H9 (cell line): ENCODE measurements around the gene EFS. TPM values are rescaled to one million over a fixed set of nuclear protein-coding genes. Genes with fewer than 3 reads are reported as not detected.

ENCODE experiments used
- DNase-seq: peaks from one replicate; pipeline ENCODE4 v3.0.0-alpha.2; 2017
- H2AFZ ChIP-seq: one replicate; pipeline ENCODE4 v1.6.1; 2013; ENCODE audit warnings: mild to moderate bottlenecking, low read length, control low read depth, moderate library complexity
- H2AK5ac ChIP-seq: 2 replicates; pipeline ENCODE4 v1.6.1; 2013; ENCODE audit warnings: low read length, control low read depth, mixed read lengths; ENCODE audit not compliant: insufficient read length
- H2BK120ac ChIP-seq: one replicate; pipeline ENCODE4 v1.6.1; 2013; ENCODE audit warnings: low read depth, mild to moderate bottlenecking, low read length, control low read depth, inconsistent platforms; ENCODE audit not compliant: poor library complexity, severe bottlenecking
- H2BK12ac ChIP-seq: 2 replicates; pipeline ENCODE4 v1.6.1; 2013; ENCODE audit warnings: low read length, control low read depth, mixed read lengths, low read depth; ENCODE audit not compliant: insufficient read length
- H2BK15ac ChIP-seq: 2 replicates; pipeline ENCODE4 v1.6.1; 2013; ENCODE audit warnings: low read depth, low read length, control low read depth
- H2BK20ac ChIP-seq: one replicate; pipeline ENCODE4 v1.6.1; 2013; ENCODE audit warnings: low read depth, mild to moderate bottlenecking, low read length, control low read depth, inconsistent platforms; ENCODE audit not compliant: poor library complexity, severe bottlenecking
- H2BK5ac ChIP-seq: 2 replicates; pipeline ENCODE4 v1.6.1; 2013; ENCODE audit warnings: low read length, control low read depth, mixed read lengths; ENCODE audit not compliant: insufficient read length
- H3K14ac ChIP-seq: 2 replicates; pipeline ENCODE4 v1.6.1; 2013; ENCODE audit warnings: low read length, control low read depth; ENCODE audit not compliant: insufficient read depth
- H3K18ac ChIP-seq: 2 replicates; pipeline ENCODE4 v1.6.1; 2013; ENCODE audit warnings: low read depth, mild to moderate bottlenecking, mixed read lengths, low read length, control low read depth; ENCODE audit not compliant: insufficient read length
- H3K23ac ChIP-seq: 2 replicates; pipeline ENCODE4 v1.6.1; 2013; ENCODE audit warnings: low read length, control low read depth, mixed read lengths, low read depth; ENCODE audit not compliant: insufficient read length
- H3K23me2 ChIP-seq: 2 replicates; pipeline ENCODE4 v1.6.1; 2013; ENCODE audit warnings: low read depth, mild to moderate bottlenecking, mixed read lengths, low read length, control low read depth; ENCODE audit not compliant: insufficient read length, poor library complexity, severe bottlenecking
- H3K27ac ChIP-seq: 2 replicates; pipeline ENCODE4 v1.5.1; 2013; ENCODE audit warnings: low read length, control low read depth, mixed read lengths, low read depth; ENCODE audit not compliant: insufficient read length
- H3K27me3 ChIP-seq: 2 replicates; pipeline ENCODE4 v1.6.1; 2013; ENCODE audit warnings: low read length, control low read depth, inconsistent platforms; ENCODE audit not compliant: insufficient read depth
- H3K4ac ChIP-seq: 2 replicates; pipeline ENCODE4 v1.6.1; 2013; ENCODE audit warnings: low read depth, mild to moderate bottlenecking, control low read depth, inconsistent platforms, low read length, moderate library complexity
- H3K4me1 ChIP-seq: 2 replicates; pipeline ENCODE4 v1.6.1; 2013; ENCODE audit warnings: low read length, control low read depth, inconsistent platforms; ENCODE audit not compliant: insufficient read depth
- H3K4me2 ChIP-seq: 2 replicates; pipeline ENCODE4 v1.6.1; 2013; ENCODE audit warnings: low read length, control low read depth, mixed read lengths; ENCODE audit not compliant: insufficient read length, insufficient read depth
- H3K56ac ChIP-seq: 2 replicates; pipeline ENCODE4 v1.6.1; 2013; ENCODE audit warnings: low read depth, mild to moderate bottlenecking, mixed read lengths, low read length, control low read depth; ENCODE audit not compliant: insufficient read length
- H3K79me1 ChIP-seq: 2 replicates; pipeline ENCODE4 v1.6.1; 2013; ENCODE audit warnings: low read depth, mild to moderate bottlenecking, moderate library complexity, low read length, control low read depth, inconsistent platforms; ENCODE audit not compliant: insufficient read depth, poor library complexity, severe bottlenecking
- H3K79me2 ChIP-seq: 2 replicates; pipeline ENCODE4 v1.6.1; 2013; ENCODE audit warnings: low read length, control low read depth, inconsistent platforms; ENCODE audit not compliant: insufficient read depth
- H3K9ac ChIP-seq: 2 replicates; pipeline ENCODE4 v1.6.1; 2013; ENCODE audit warnings: low read length, control low read depth, mixed read lengths; ENCODE audit not compliant: insufficient read length; ENCODE audit errors: extremely low read depth
- H3K9me3 ChIP-seq: one replicate; pipeline ENCODE4 v1.6.1; 2013; ENCODE audit warnings: low read depth, low read length, inconsistent platforms; ENCODE audit not compliant: control insufficient read depth
- H3T11ph ChIP-seq: one replicate; pipeline ENCODE4 v1.6.1; 2013; ENCODE audit warnings: mild to moderate bottlenecking, low read length, control low read depth, inconsistent platforms
- H4K20me1 ChIP-seq: one replicate; pipeline ENCODE4 v1.6.1; 2013; ENCODE audit not compliant: control insufficient read depth, insufficient read length, insufficient read depth
- H4K5ac ChIP-seq: 2 replicates; pipeline ENCODE4 v1.6.1; 2013; ENCODE audit warnings: low read depth, mild to moderate bottlenecking, mixed read lengths, low read length, control low read depth; ENCODE audit not compliant: insufficient read length
- H4K8ac ChIP-seq: replicated peaks from 2 replicates; pipeline ENCODE4 v1.6.1; 2013; ENCODE audit warnings: low read length, control low read depth, mixed read lengths, low read depth; ENCODE audit not compliant: insufficient read length
- H4K91ac ChIP-seq: 2 replicates; pipeline ENCODE4 v1.6.1; 2013; ENCODE audit warnings: low read depth, mild to moderate bottlenecking, moderate library complexity, mixed read lengths, low read length, control low read depth; ENCODE audit not compliant: insufficient read length
- H3K27ac Mint-ChIP-seq, 3 experiments: 2 replicates in 2 of 3; 3 replicates in 1 of 3; pipeline ENCODE4 v1.8.0; 2020 to 2021; ENCODE audit warnings: mixed read lengths in 3 of 3, mild to moderate bottlenecking in 1 of 3, moderate library complexity in 1 of 3
- H3K27me3 Mint-ChIP-seq: 2 replicates; pipeline ENCODE4 v1.8.0; 2021; ENCODE audit warnings: low read depth, mild to moderate bottlenecking, moderate library complexity, mixed read lengths
- H3K36me3 Mint-ChIP-seq, 3 experiments: 2 replicates in 2 of 3; 3 replicates in 1 of 3; pipeline ENCODE4 v1.8.0; 2020 to 2021; ENCODE audit warnings: low read depth in 3 of 3, mixed read lengths in 3 of 3; ENCODE audit not compliant: insufficient read depth in 1 of 3
- H3K4me1 Mint-ChIP-seq, 2 experiments: 2 replicates each; pipeline ENCODE4 v1.8.0; 2020; ENCODE audit warnings: mixed read lengths in 2 of 2
- H3K4me3 Mint-ChIP-seq, 2 experiments: 2 replicates in 1 of 2; 3 replicates in 1 of 2; pipeline ENCODE4 v1.8.0; 2020 to 2021; ENCODE audit warnings: mild to moderate bottlenecking in 2 of 2, mixed read lengths in 2 of 2, moderate library complexity in 1 of 2
- H3K9me3 Mint-ChIP-seq, 2 experiments: 2 replicates in 1 of 2; 3 replicates in 1 of 2; pipeline ENCODE4 v1.8.0; 2020; ENCODE audit warnings: mild to moderate bottlenecking in 2 of 2, mixed read lengths in 2 of 2, moderate library complexity in 1 of 2
- WGBS: extraction: QIAGEN DNeasy Blood & Tissue Kit; methylation state at CpG from one replicate; pipeline ENCODE4 v1.1.7; 2013; ENCODE audit warnings: missing lambda C conversion rate, low lambda C conversion rate, mixed read lengths; ENCODE audit not compliant: insufficient read length; ENCODE audit errors: extremely low coverage; 5-methylcytosine and 5-hydroxymethylcytosine counted together
- total RNA-seq: library from RNA; stranded (reverse); gene quantifications from 2 replicates; pipeline ENCODE4 v1.2.1, GENCODE V29; 2021
- TF ChIP-seq, protein P1 (sequence below): fragments of 200-600 bp; sonication (generic); conservative IDR thresholded peaks from 3 replicates; pipeline ENCODE4 v1.8.0; 2021; ENCODE audit warnings: antibody characterized with exemption, mild to moderate bottlenecking

Gene EFS
- total RNA-seq, 1 experiment from 2014 or later: 32.1 TPM

- H3K14ac ChIP-seq: no peak overlapping the region
- H2AK5ac ChIP-seq: no peak overlapping the region
- H3K9ac ChIP-seq: no peak overlapping the region
- no peak overlapping the region for H2BK15ac ChIP-seq
- no peaks in the 10 kb centered on the region; the same call in 1 of the 2 replicates for H3K4me1 ChIP-seq
- peaks cover 7 to 8% of the 10 kb centered on the region in 2 experiments for H3K4me1 Mint-ChIP-seq
- no peak overlapping the region for H3K4me2 ChIP-seq
- no CpG with 5 or more reads among the region's 10 CpGs for WGBS
- H2BK120ac ChIP-seq: no peak overlapping the region
- H2BK20ac ChIP-seq: no peak overlapping the region
- H4K8ac ChIP-seq: no peak overlapping the region
- H3K79me1 ChIP-seq: no peaks in the 10 kb centered on the region
- no peak overlapping the region for H4K91ac ChIP-seq
- no peak overlapping the region for H3K4me3 Mint-ChIP-seq
- no peaks in the 10 kb centered on the region for H3K23me2 ChIP-seq
- H3K4ac ChIP-seq: no peak overlapping the region
- H3K27me3 ChIP-seq: no peaks in the 10 kb centered on the region
- no peak overlapping the region for H2BK12ac ChIP-seq
- H3K27ac Mint-ChIP-seq: no peak overlapping the region
- no peaks in the 10 kb centered on the region for H3K36me3 Mint-ChIP-seq
- H3T11ph ChIP-seq: no peak overlapping the region
- no peaks in the 10 kb centered on the region; a peak in 1 of 5 replicates for H3K9me3 Mint-ChIP-seq
- H3K18ac ChIP-seq: no peak overlapping the region
- H4K20me1 ChIP-seq: no peaks in the 10 kb centered on the region
- H4K5ac ChIP-seq: no peak overlapping the region
- H3K27ac ChIP-seq: no peak overlapping the region
- H3K27me3 Mint-ChIP-seq: peaks cover 38% of the 10 kb centered on the region
- no peaks in the 10 kb centered on the region for H3K9me3 ChIP-seq
- H2AFZ ChIP-seq: no peak overlapping the region
- H3K23ac ChIP-seq: no peak overlapping the region
- no peak for DNase-seq
- H3K56ac ChIP-seq: no peak overlapping the region
- no peaks in the 10 kb centered on the region for H3K79me2 ChIP-seq
- TF ChIP-seq, protein P1, sequence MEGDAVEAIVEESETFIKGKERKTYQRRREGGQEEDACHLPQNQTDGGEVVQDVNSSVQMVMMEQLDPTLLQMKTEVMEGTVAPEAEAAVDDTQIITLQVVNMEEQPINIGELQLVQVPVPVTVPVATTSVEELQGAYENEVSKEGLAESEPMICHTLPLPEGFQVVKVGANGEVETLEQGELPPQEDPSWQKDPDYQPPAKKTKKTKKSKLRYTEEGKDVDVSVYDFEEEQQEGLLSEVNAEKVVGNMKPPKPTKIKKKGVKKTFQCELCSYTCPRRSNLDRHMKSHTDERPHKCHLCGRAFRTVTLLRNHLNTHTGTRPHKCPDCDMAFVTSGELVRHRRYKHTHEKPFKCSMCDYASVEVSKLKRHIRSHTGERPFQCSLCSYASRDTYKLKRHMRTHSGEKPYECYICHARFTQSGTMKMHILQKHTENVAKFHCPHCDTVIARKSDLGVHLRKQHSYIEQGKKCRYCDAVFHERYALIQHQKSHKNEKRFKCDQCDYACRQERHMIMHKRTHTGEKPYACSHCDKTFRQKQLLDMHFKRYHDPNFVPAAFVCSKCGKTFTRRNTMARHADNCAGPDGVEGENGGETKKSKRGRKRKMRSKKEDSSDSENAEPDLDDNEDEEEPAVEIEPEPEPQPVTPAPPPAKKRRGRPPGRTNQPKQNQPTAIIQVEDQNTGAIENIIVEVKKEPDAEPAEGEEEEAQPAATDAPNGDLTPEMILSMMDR: no peak
- no peak overlapping the region for H2BK5ac ChIP-seq
Observed at GRCh38 chr14:23396126-23396525, 31.2 kb upstream of the EFS start.
